Peyer's patch (tissue), 4 donors: ENCODE data around the gene RABL6. TPM values are rescaled to one million over a fixed set of nuclear protein-coding genes. Genes with fewer than 3 reads are reported as not detected.
A peak's percentile ranks its signal among the peaks of the same experiment; 100 is the strongest.

Experiments used
- DNase-seq, 3 donors: peaks; one replicate each; pipeline ENCODE4 v3.0.0-alpha.2; 2017 to 2019
- H3K27ac ChIP-seq, 4 donors: fragments of 200-600 bp; sonication (generic); one replicate each; pipeline ENCODE4 v1.5.1; 2016 to 2019
- H3K27me3 ChIP-seq, 2 donors: fragments of 200-600 bp; sonication (generic); one replicate each; pipeline ENCODE4 v1.5.1; 2019
- H3K36me3 ChIP-seq, 3 donors: fragments of 200-600 bp; sonication (generic); one replicate each; pipeline ENCODE4 v1.5.1; 2016 to 2019
- H3K4me1 ChIP-seq, 4 donors: fragments of 200-600 bp; sonication (generic); one replicate each; pipeline ENCODE4 v1.5.1; 2016 to 2019
- H3K4me3 ChIP-seq, 4 donors: fragments of 200-600 bp; sonication (generic); 1 replicate in 3 of 4; 2 replicates in 1 of 4; pipeline ENCODE4 v1.5.1; 2016 to 2019; ENCODE audit warnings: mild to moderate bottlenecking in 1 of 4
- H3K9me3 ChIP-seq, 4 donors: fragments of 200-600 bp; sonication (generic); one replicate each; pipeline ENCODE4 v1.5.1; 2016 to 2019; ENCODE audit warnings: mild to moderate bottlenecking in 1 of 4
- POLR2A ChIP-seq, 2 donors: fragments of 450-650 bp; IDR thresholded peaks; one replicate each; pipeline ENCODE4 v1.5.1; 2017; ENCODE audit warnings: antibody characterized with exemption in 2 of 2, mild to moderate bottlenecking in 2 of 2, moderate library complexity in 2 of 2
- total RNA-seq, 4 donors: library from RNA; depleted of rRNA; stranded (reverse); fragments of >200 nt; gene quantifications; one replicate each; pipeline ENCODE4 v1.1.0, GENCODE V29; 2016
- TF ChIP-seq, protein P1 (sequence below), 6 experiments: fragments of 450-650 bp in 4 of 6; fragments of 200-600 bp in 2 of 6; sonication (generic) in 1 of 6; IDR thresholded peaks; one replicate each; pipeline ENCODE4 v1.5.1; 2017 to 2019; ENCODE audit warnings: antibody characterized with exemption in 6 of 6, mild to moderate bottlenecking in 3 of 6, moderate library complexity in 1 of 6

RABL6 gene
- total RNA-seq, 4 donors from 2014 or later = 98.4 to 187 (median 134) TPM

DNA sequence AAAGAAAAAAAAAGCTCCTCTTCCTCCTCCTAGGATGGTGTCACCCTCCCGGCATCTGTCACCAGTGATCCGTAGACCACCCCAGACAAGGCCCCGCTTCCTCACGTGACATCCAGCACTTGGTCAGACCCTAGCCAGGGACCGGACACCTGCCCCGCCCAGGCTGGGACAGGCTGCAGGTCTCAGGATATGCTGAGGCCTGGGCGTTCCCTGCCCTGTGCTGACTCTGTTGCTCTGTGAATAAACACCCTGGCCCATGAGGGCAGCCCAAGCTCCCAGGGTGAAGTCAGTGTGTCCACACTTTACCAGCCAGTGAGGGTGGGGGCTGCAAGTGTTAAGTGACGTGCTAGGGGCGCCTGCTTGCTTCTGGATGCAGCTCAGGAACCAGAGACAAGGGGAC, 52.8 kb downstream of the RABL6 start:
- H3K27me3 ChIP-seq = no peaks in the 10 kb centered on the region
- H3K4me3 ChIP-seq = no peak overlapping the region
- DNase-seq = peak in 2 of 3 donors; percentile 53 to 65
- peaks cover 0 to 31% (median 0%) of the 10 kb centered on the region in 3 donors for H3K36me3 ChIP-seq
- no peaks in the 10 kb centered on the region for H3K9me3 ChIP-seq
- no peak for TF ChIP-seq POLR2A (IDR thresholded peaks at IDR 0.05)
- TF ChIP-seq, protein P1, sequence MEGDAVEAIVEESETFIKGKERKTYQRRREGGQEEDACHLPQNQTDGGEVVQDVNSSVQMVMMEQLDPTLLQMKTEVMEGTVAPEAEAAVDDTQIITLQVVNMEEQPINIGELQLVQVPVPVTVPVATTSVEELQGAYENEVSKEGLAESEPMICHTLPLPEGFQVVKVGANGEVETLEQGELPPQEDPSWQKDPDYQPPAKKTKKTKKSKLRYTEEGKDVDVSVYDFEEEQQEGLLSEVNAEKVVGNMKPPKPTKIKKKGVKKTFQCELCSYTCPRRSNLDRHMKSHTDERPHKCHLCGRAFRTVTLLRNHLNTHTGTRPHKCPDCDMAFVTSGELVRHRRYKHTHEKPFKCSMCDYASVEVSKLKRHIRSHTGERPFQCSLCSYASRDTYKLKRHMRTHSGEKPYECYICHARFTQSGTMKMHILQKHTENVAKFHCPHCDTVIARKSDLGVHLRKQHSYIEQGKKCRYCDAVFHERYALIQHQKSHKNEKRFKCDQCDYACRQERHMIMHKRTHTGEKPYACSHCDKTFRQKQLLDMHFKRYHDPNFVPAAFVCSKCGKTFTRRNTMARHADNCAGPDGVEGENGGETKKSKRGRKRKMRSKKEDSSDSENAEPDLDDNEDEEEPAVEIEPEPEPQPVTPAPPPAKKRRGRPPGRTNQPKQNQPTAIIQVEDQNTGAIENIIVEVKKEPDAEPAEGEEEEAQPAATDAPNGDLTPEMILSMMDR (IDR thresholded peaks at IDR 0.05) = no peak
- peaks cover 6 to 68% (median 15%) of the 10 kb centered on the region in 4 donors for H3K4me1 ChIP-seq
- H3K27ac ChIP-seq = peak overlapping the region in 3 of 4 donors; percentile 83 to 96 (median 91)

DNA sequence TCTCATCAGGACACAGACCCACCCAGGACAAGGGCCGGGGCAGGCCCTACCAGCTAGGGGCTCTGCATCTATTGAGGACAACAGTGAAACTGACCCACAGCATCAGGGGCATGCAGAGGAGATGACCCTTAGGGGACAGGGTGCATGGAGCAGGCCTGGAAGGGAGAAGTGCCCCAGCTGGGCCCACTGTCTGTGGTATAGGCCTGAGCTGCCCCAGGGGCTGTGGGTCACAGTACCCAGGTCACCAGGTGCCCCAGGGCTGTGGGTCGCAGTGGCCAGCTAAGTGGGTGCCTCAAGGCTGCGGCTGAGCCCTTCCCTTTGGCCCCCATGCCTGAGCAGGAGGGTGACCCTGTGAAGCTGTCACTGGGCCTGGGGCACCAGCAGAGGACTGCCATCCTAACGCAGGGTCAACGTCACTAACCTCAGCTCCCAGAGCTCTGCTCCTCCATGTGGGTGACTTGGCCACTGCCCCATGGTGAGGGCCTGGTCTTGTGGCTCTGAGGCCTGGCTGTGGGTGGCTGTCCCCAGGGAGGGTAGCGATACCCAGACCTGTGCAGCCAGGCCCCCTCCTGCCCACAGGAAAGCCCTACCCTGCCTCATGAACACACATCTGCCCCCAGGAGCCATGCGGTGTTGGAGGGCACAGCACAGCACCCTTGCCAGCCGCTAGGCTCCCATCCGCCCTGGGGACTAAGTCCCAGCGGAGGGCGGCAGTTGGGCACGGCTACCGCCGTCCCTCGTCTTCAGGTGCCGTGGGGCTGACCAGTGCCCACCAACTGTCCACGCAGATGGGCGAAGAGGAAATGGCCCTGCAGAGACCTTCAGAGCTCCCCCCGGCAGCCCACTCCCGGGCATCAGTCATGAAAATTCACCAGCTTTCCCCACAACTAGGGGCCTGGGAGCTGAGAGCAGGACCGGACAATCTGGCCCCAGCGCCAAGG, 53.5 kb downstream of the RABL6 start:
- peaks cover 6 to 69% (median 15%) of the 10 kb centered on the region in 4 donors for H3K4me1 ChIP-seq
- peaks cover 0 to 31% (median 0%) of the 10 kb centered on the region in 3 donors for H3K36me3 ChIP-seq
- no peak for TF ChIP-seq POLR2A (IDR thresholded peaks at IDR 0.05)
- TF ChIP-seq, protein P1 (IDR thresholded peaks at IDR 0.05) = no peak
- H3K27me3 ChIP-seq = no peaks in the 10 kb centered on the region
- peak overlapping the region in 3 of 4 donors; percentile 83 to 96 (median 91) for H3K27ac ChIP-seq
- no peaks in the 10 kb centered on the region for H3K9me3 ChIP-seq
- no peak overlapping the region for H3K4me3 ChIP-seq
- peak in 1 of 3 donors; percentile 50 for DNase-seq

DNA sequence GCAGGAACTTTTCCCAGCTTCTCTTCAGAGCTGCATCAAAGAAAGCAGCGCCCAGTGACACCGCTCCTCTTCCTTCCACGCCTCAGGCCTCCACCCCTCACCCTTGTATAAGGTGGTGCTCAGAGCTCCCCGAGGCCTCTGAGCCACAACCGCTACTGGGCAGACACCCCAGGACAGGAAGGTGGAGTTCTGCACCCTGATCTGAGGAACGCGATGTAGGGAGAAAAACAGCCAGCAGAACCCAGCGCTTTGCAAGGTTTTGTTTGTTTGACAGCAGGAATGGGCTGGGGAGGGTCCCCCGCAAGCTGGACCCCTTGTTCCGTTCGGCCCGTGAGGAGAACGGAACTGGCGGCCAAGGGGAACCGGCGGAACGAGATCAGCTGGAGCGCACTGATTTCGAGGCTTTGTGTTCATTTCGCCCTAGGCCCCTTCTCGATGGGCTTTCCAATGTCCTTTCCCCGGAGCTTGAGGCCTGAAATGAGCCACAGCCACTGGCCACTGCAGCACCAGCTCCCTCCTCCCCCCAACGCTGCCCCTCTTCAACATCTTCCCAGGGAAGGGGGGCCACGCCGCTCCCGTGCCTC, 54.2 kb downstream of the RABL6 start:
- no peak for DNase-seq
- no peaks in the 10 kb centered on the region for H3K9me3 ChIP-seq
- TF ChIP-seq POLR2A (IDR thresholded peaks at IDR 0.05) = no peak
- TF ChIP-seq, protein P1 (IDR thresholded peaks at IDR 0.05) = no peak
- peaks cover 9 to 73% (median 15%) of the 10 kb centered on the region in 4 donors for H3K4me1 ChIP-seq
- H3K4me3 ChIP-seq = no peak overlapping the region
- peak overlapping the region in 1 of 4 donors; percentile 96 for H3K27ac ChIP-seq
- peaks cover 0 to 31% (median 0%) of the 10 kb centered on the region in 3 donors for H3K36me3 ChIP-seq
- H3K27me3 ChIP-seq = no peaks in the 10 kb centered on the region

DNA sequence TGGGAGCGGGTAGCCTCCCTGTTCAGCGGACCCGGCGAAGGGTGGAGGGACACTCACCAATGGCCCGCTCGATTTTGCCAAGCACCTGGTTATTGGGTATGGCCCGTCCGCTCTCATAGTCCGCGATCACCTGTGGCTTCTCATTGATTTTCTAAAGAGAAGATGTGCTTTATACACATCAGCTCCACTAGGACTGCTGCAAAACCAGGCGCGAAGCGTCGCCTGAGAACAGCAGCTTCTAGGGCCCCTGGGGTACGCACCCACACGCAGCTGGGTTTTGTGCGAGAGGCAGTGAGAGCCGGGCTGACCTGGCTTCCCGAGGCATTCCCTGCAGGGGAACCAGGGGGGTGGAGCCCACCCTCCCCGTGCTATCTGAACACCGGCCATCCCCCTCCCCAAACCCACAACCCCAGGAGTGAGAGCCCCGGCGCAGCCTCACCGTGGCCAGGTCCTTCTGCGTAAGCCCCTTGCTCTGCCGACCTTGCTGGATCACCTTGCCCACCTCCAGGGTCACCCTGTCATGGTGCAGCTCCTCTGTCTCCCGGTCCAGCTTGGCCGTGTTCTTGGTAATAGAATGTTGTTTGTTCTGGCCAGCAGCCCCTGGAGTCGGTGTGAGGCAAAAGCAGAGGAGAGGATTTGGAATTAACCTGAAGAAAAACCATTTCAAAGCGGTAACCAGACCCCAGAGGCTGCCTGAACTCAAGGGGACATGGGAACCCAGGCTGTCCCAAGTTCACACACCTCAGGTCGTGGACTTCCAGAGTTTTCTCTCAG, 55.3 kb downstream of the RABL6 start:
- peaks cover 0 to 31% (median 0%) of the 10 kb centered on the region in 3 donors for H3K36me3 ChIP-seq
- H3K4me1 ChIP-seq = peaks cover 10 to 68% (median 12%) of the 10 kb centered on the region in 4 donors
- no peak for DNase-seq
- no peaks in the 10 kb centered on the region for H3K27me3 ChIP-seq
- no peaks in the 10 kb centered on the region for H3K9me3 ChIP-seq
- no peak for TF ChIP-seq POLR2A (IDR thresholded peaks at IDR 0.05)
- TF ChIP-seq, protein P1 (IDR thresholded peaks at IDR 0.05) = no peak
- H3K27ac ChIP-seq = peak overlapping the region in 1 of 4 donors; percentile 42
- no peak overlapping the region for H3K4me3 ChIP-seq

DNA sequence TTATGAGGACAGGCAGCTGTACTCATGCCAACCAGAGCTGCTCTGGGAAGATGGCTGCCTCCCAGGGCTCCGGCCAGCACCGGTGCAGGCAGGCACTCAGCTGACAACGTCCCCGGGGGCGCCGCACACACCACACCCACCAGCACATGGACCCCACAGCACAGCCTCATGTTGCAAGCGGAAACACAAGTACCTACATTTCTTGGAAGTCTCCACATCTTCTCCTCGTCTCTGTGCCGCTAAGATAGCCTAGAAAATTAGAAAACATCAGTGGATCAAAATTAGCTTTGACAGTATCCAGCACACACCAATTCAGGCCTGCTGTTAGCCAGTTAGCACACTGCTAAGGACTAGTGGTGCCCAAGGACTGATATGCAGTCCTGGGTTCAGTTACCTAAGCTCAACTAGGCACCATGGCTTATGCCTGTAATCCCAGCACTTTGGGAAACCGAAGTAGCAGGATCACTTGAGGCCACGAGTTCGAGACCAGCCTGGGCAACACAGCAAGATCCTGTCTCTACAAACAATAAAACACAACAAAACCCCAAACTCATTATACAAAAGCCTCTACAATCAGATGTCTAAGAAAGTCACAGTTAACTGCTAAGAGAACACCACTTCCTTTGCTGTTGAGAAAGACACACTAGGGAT, 56.0 kb downstream of the RABL6 start:
- H3K4me3 ChIP-seq = no peak overlapping the region
- no peaks in the 10 kb centered on the region for H3K27me3 ChIP-seq
- H3K4me1 ChIP-seq = peaks cover 6 to 61% (median 11%) of the 10 kb centered on the region in 4 donors
- TF ChIP-seq POLR2A (IDR thresholded peaks at IDR 0.05) = no peak
- TF ChIP-seq, protein P1 (IDR thresholded peaks at IDR 0.05) = no peak
- H3K36me3 ChIP-seq = peaks cover 0 to 31% (median 0%) of the 10 kb centered on the region in 3 donors
- H3K27ac ChIP-seq = peak overlapping the region in 1 of 4 donors; percentile 42
- H3K9me3 ChIP-seq = no peaks in the 10 kb centered on the region
- DNase-seq = no peak
